Stomach smooth muscle (tissue), 2 donors: ENCODE data around the gene ANXA4.
"Not testable (repeated sequence)": the region's sequence is repeated elsewhere in the genome, so short reads cannot be mapped to it uniquely, and the experiment has no call there.

Source experiments
- H3K27ac ChIP-seq: one replicate; pipeline ENCODE4 v1.7.0; 2013; ENCODE audit warnings: mild to moderate bottlenecking, low read length, inconsistent platforms
- H3K27me3 ChIP-seq, 2 donors: one replicate each; pipeline ENCODE4 v1.7.0; 2013; ENCODE audit warnings: low read length in 2 of 2; ENCODE audit not compliant: insufficient read depth in 2 of 2, control insufficient read depth in 1 of 2
- H3K36me3 ChIP-seq, 2 donors: one replicate each; pipeline ENCODE4 v1.7.0; 2013; ENCODE audit warnings: low read length in 2 of 2; ENCODE audit not compliant: control insufficient read depth in 2 of 2, insufficient read depth in 2 of 2
- H3K4me1 ChIP-seq: one replicate; pipeline ENCODE4 v1.7.0; 2013; ENCODE audit warnings: low read length; ENCODE audit not compliant: control insufficient read depth, insufficient read depth
- H3K4me3 ChIP-seq, 2 donors: one replicate each; pipeline ENCODE4 v1.7.0; 2013; ENCODE audit warnings: low read length in 2 of 2
- H3K9ac ChIP-seq, 2 donors: one replicate each; pipeline ENCODE4 v1.7.0; 2013; ENCODE audit warnings: low read length in 2 of 2, mild to moderate bottlenecking in 1 of 2
- H3K9me3 ChIP-seq, 2 donors: one replicate each; pipeline ENCODE4 v1.7.0; 2013; ENCODE audit warnings: low read length in 2 of 2; ENCODE audit not compliant: control insufficient read depth in 2 of 2
- donor health status: healthy.
- donor health status: Pancreatic carcinoma.

Gene ANXA4

GRCh38 chr2:69735686-69736085 is 6.2 kb upstream of the ANXA4 start:
- Histone ChIP-seq H3K4me1 (peaks cover under 1% of the 10 kb centered on the region), H3K9me3 (no peaks in the 10 kb centered on the region), H3K9ac (no peak overlapping the region), H3K27me3 (no peaks in the 10 kb centered on the region), H3K36me3 (no peaks in the 10 kb centered on the region), H3K27ac (no peak overlapping the region), H3K4me3 (no peak overlapping the region)

GRCh38 chr2:69738149-69738548 is 3.8 kb upstream of the ANXA4 start:
- H3K9me3 ChIP-seq, H3K27ac ChIP-seq, H3K4me3 ChIP-seq, H3K27me3 ChIP-seq, H3K9ac ChIP-seq, H3K36me3 ChIP-seq, H3K4me1 ChIP-seq: not testable (repeated sequence)

DNA sequence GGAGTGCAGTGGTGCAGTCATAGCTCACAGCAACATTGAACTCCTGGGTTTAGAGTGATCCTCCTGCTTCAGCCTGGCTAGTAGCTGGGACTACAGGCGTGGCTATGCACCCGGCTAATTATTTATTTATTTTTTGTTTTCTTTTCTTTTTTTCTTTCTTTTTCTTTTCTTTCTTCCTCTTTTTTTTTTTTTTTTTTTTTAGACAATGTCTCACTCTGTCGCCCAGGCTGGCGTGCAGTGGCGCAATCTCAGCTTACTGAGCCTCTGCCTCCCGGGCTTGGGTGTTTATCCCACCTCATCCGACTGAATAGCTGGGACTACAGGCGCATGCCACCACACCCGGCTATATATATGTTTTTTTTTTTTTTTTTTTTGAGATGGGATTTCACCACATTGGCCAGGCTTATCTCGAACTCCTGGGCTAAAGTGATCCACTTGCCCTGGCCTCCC is 1.4 kb upstream of the ANXA4 start:
- H3K27me3 ChIP-seq: no peaks in the 10 kb centered on the region
- no peaks in the 10 kb centered on the region for H3K9me3 ChIP-seq
- H3K27ac ChIP-seq: no peak overlapping the region
- H3K4me1 ChIP-seq: peaks cover 7% of the 10 kb centered on the region
- peak overlapping the region; percentile 80 to 89 for H3K9ac ChIP-seq
- H3K4me3 ChIP-seq: peak overlapping the region in 1 of 2 donors; percentile 87
- no peaks in the 10 kb centered on the region for H3K36me3 ChIP-seq

DNA sequence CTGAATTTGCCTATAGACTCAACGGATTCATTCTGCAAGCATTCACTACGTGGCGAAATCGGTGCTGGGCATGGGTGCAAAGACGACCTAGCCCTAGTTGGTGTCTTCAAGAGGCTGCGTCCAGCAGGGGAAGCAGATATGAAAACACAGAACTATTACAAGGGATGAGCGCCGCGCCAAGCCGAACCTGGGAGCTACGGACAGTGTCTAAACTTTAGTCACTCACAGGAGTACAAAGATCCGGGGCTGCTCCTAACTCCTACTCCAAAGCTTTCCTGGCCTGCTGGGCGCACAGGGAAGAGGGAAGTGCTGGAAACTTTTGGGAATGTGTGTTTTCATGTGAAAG is 732 bp upstream of the ANXA4 start:
- Histone ChIP-seq H3K4me1 (peaks cover 7% of the 10 kb centered on the region), H3K9me3 (no peaks in the 10 kb centered on the region), H3K9ac (peak overlapping the region; percentile 80 to 89), H3K36me3 (no peaks in the 10 kb centered on the region), H3K27ac (peak overlapping the region; percentile 74), H3K27me3 (no peaks in the 10 kb centered on the region), H3K4me3 (peak overlapping the region; percentile 86 to 87)

DNA sequence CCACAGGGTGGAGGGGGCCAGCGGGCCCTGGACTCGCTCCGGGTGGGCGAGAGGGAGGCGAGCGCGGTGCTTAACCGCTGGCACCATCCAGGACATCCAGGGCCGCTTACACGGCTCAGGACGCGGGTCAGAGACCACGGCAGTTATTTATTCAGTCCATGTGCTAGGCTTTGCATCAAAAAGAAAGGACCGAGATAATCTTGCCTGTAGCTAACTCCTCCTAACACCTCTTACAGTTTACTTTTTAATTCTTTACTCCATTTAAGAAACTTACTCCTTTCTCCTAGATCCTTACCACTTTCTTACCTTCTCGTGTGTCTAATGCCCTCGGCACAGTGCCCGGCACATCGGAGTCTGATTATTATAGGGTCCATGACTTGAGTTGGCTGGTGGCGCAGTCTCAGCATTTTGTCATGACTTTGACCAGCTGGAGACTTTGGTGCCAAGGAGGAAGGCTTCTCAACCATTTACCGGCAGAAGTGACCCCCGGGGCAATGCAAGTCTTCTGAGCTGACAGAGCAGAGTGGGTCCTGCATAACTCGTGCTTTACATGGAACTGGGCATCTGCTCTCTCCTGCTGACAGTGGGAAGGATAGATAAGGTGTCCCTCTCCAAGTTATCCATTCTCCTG is 503 bp downstream of the ANXA4 start:
- Histone ChIP-seq H3K4me1 (peaks cover 7% of the 10 kb centered on the region), H3K36me3 (no peaks in the 10 kb centered on the region), H3K27me3 (no peaks in the 10 kb centered on the region), H3K27ac (peak overlapping the region; percentile 74), H3K4me3 (peak overlapping the region; percentile 86 to 87), H3K9ac (peak overlapping the region; percentile 80 to 89), H3K9me3 (no peaks in the 10 kb centered on the region)

GRCh38 chr2:69743847-69744264 is 1.9 kb downstream of the ANXA4 start:
- Histone ChIP-seq H3K4me3 (no peak overlapping the region), H3K36me3 (no peaks in the 10 kb centered on the region)

GRCh38 chr2:69744456-69744855 is 2.5 kb downstream of the ANXA4 start:
- H3K4me3 ChIP-seq: no peak overlapping the region
- no peaks in the 10 kb centered on the region for H3K27me3 ChIP-seq
- H3K4me1 ChIP-seq: peaks cover 7% of the 10 kb centered on the region
- no peak overlapping the region for H3K27ac ChIP-seq
- H3K9me3 ChIP-seq: no peaks in the 10 kb centered on the region
- H3K9ac ChIP-seq: no peak overlapping the region
- no peaks in the 10 kb centered on the region for H3K36me3 ChIP-seq

More at GRCh38 chr2:69743847-69744264, 1.9 kb downstream of the ANXA4 start:
- H3K9ac ChIP-seq: no peak overlapping the region
- no peak overlapping the region for H3K27ac ChIP-seq
- no peaks in the 10 kb centered on the region for H3K9me3 ChIP-seq
- H3K27me3 ChIP-seq: no peaks in the 10 kb centered on the region
- peaks cover 7% of the 10 kb centered on the region for H3K4me1 ChIP-seq

DNA sequence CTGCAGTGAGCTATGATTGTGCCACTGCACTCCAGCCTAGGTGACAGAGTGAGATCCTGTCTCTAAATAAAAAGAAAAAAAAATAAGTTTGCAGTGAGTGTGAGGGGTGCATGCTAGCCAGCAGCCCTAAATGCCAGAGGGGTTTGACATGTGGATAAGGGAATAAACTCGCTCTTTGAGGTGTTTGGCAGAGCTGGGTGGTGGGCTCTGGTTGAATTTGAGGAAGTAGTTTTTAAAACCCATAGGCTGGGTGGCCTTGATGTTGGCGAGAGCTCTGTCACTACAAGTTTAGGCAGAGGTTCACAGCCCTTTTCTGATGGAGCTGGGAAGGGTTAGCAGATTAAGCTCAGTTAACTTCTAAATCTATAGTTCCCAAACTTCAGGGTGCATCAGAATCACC is 3.1 kb downstream of the ANXA4 start:
- H3K4me1 ChIP-seq: peaks cover 7% of the 10 kb centered on the region
- no peaks in the 10 kb centered on the region for H3K27me3 ChIP-seq
- no peak overlapping the region for H3K27ac ChIP-seq
- no peak overlapping the region for H3K4me3 ChIP-seq
- H3K9me3 ChIP-seq: no peaks in the 10 kb centered on the region
- no peak overlapping the region for H3K9ac ChIP-seq
- no peaks in the 10 kb centered on the region for H3K36me3 ChIP-seq

DNA sequence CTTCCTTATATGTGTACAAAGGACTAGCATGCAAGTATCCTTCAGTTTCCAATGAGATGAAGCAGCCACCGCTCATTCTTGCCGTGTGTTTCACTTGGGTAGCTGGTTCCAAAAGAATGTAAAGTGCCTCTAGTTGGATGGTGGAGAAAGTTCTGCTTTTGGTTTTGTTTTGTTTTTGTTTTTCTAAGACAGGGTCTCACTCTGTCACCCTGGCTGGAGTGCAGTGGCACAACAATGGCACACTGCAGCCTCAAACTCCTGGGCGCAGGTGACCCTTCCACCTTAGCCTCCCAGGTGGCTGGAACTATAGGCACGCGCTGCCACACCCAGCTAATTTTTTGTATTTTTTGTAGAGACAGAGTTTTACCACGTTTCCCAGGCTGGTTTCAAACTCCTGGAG is 8.3 kb downstream of the ANXA4 start:
- Histone ChIP-seq H3K4me3 (no peak overlapping the region), H3K9me3 (no peaks in the 10 kb centered on the region), H3K9ac (no peak overlapping the region), H3K36me3 (no peaks in the 10 kb centered on the region), H3K4me1 (peaks cover 11% of the 10 kb centered on the region), H3K27me3 (no peaks in the 10 kb centered on the region), H3K27ac (no peak overlapping the region)

DNA sequence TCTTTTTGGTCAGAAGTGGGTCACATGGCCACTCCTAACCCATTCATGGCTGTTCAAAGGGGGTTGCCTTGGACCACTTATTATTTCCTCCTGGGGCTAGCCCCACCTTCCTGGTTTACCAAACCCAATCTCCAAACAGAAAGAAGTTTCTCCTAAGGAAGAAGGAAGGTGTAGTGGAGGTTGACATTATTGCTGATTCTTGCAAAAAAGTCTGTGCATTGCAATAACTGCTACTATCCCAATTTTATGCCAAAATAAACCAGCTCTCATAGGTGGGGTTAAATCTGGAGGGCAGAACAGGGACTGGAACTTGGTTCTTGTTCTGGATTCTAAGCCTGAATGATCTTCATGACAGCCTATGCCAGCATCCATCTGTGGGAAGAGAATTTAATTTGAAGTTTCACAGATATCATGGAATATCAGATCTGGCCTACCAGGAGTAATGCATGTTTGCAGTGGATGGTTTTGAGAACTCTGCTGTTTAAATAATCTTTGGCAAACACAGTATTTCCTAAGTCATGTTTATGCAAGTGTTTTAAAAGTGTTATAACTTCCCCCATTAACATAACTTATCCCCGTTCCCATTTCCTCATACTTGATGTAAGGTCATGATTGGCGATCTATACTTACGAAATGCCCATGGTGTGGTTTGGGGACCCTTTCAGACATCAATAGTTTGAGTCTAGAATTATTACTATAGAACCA is 11.9 kb downstream of the ANXA4 start:
- Histone ChIP-seq H3K9ac (no peak overlapping the region), H3K27me3 (no peaks in the 10 kb centered on the region), H3K36me3 (no peaks in the 10 kb centered on the region), H3K4me1 (peaks cover 14% of the 10 kb centered on the region), H3K4me3 (no peak overlapping the region), H3K27ac (no peak overlapping the region), H3K9me3 (no peaks in the 10 kb centered on the region)

- peak overlapping the region; percentile 35 to 42 for H3K9ac ChIP-seq
- peaks cover 14% of the 10 kb centered on the region for H3K4me1 ChIP-seq
- H3K27ac ChIP-seq: peak overlapping the region; percentile 46
- H3K4me3 ChIP-seq: peak overlapping the region; percentile 9 to 54
- no peaks in the 10 kb centered on the region for H3K36me3 ChIP-seq
- H3K27me3 ChIP-seq: no peaks in the 10 kb centered on the region
- H3K9me3 ChIP-seq: no peaks in the 10 kb centered on the region
Observed at GRCh38 chr2:69754633-69755032, 12.7 kb downstream of the ANXA4 start.
